ENCODE measurements around the gene TNFAIP8L3.

DNA sequence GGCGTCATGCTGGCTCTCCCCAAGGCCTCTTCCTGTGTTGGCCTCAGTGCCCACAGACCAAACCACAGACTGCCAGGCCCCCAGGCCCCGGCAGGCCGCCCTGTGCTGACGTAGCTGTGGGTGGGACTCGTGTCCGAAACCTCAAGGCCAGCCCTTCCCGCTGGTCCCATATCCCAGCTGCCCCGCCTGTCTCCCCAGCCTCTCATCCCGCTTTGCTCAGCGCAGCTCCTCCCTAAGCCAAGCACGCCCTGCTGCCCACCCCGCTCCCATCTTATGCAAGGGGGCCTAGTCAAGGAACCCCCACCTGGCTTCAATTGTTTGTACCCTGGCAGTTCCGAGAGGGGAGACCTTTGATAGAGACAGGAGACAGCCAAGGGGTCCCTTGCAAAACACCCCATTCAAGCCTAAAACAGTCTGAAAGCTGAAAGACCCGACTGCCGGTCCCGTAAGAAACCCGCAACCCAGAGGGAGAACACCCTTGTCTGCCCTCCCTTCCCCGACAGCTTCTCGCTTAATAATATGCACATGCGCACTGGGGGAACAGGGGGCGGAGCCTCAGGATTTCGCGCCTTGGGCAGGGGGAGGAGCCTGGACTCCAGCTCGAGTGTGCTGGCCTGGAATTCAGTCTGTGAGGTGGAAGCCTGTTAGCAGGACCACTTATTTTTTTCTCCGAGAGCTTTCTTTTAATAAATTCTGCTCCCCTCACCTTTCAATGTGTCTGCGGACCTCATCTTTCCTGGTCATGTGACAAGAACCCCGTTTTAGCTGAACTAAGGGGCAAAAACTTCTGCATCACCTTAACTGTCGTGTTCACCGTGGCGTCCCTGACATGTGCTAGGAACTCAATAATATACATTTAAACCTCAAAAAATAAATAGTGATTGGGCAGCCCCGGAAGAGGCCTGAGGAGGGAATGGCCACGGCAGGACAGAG, 17.2 kb downstream of the TNFAIP8L3 start:
- TF ChIP-seq POLR2AphosphoS5 (IDR thresholded peaks at IDR 0.05) (peak; percentile 79 to 86), POLR2A (IDR thresholded peaks at IDR 0.05; ENCODE audit: low read depth) (peak; percentile 12), EP300 (IDR thresholded peaks at IDR 0.05) (no peak)
- TF ChIP-seq, protein P1, sequence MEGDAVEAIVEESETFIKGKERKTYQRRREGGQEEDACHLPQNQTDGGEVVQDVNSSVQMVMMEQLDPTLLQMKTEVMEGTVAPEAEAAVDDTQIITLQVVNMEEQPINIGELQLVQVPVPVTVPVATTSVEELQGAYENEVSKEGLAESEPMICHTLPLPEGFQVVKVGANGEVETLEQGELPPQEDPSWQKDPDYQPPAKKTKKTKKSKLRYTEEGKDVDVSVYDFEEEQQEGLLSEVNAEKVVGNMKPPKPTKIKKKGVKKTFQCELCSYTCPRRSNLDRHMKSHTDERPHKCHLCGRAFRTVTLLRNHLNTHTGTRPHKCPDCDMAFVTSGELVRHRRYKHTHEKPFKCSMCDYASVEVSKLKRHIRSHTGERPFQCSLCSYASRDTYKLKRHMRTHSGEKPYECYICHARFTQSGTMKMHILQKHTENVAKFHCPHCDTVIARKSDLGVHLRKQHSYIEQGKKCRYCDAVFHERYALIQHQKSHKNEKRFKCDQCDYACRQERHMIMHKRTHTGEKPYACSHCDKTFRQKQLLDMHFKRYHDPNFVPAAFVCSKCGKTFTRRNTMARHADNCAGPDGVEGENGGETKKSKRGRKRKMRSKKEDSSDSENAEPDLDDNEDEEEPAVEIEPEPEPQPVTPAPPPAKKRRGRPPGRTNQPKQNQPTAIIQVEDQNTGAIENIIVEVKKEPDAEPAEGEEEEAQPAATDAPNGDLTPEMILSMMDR (IDR thresholded peaks at IDR 0.05), result no peak
